Tibial artery (tissue), 4 donors: ENCODE results near the gene DAG1.
"Not testable (repeated sequence)": the region's sequence is repeated elsewhere in the genome, so short reads cannot be mapped to it uniquely, and the experiment has no call there.

Source experiments
- DNase-seq, 2 donors: peaks; one replicate each; pipeline ENCODE4 v3.0.0-alpha.2; 2019
- H3K27ac ChIP-seq, 2 donors: fragments of 200-600 bp; sonication (generic) in 1 of 2; 1 replicate in 1 of 2; 2 replicates in 1 of 2; pipeline ENCODE4 v1.5.1; 2018 to 2019; ENCODE audit warnings: mild to moderate bottlenecking in 1 of 2
- H3K27me3 ChIP-seq, 2 donors: fragments of 200-600 bp; sonication (generic) in 1 of 2; one replicate each; pipeline versions ENCODE4 v1.5.1 to v1.6.0; 2016 to 2019
- H3K36me3 ChIP-seq, 3 donors: fragments of 200-600 bp; sonication (generic) in 2 of 3; one replicate each; pipeline ENCODE4 v1.5.1; 2016 to 2019; ENCODE audit warnings: mild to moderate bottlenecking in 2 of 3
- H3K4me1 ChIP-seq, 4 donors: fragments of 200-600 bp; sonication (generic) in 2 of 4; 1 replicate in 3 of 4; 2 replicates in 1 of 4; pipeline ENCODE4 v1.5.1; 2016 to 2019
- H3K4me3 ChIP-seq, 2 donors: fragments of 200-600 bp; sonication (generic) in 1 of 2; 1 replicate in 1 of 2; 2 replicates in 1 of 2; pipeline ENCODE4 v1.5.1; 2018 to 2019; ENCODE audit warnings: mild to moderate bottlenecking in 2 of 2
- H3K9me3 ChIP-seq, 3 donors: fragments of 200-600 bp; sonication (generic) in 1 of 3; one replicate each; pipeline ENCODE4 v1.5.1; 2016 to 2019
- intact Hi-C: fragments of 100-400 bp; cut with DNase I; formaldehyde crosslinking; loops from one replicate; pipeline ENCODE4 v1.15.0; 2023; ENCODE audit warnings: low total_unique reads
- TF ChIP-seq, protein P1 (sequence below), 2 experiments: fragments of 200-600 bp in 1 of 2; fragments of 450-650 bp in 1 of 2; IDR thresholded peaks; one replicate each; pipeline ENCODE4 v1.5.1; 2017 to 2019; ENCODE audit warnings: antibody characterized with exemption in 2 of 2, mild to moderate bottlenecking in 1 of 2, moderate library complexity in 1 of 2

DAG1 gene

DNA sequence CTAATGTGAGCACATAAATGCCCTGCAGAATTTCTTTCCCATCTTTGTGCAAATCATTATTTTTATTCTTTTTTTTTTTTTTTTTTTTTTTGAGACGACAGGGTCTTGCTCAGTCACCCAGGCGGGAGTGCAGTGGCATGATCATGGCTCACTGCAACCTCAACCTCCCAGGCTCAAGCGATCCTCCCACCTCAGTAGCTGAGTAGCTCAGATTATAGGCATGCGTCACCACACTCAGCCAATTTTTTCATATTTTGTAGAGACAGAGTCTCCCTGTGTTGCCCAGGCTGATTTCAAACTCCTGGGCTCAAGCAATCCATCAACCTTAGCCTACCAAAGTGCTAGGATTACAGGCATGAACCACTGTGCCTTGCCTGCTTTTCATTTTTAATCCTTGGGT, 22.9 kb downstream of the DAG1 start:
- no peaks in the 10 kb centered on the region for H3K9me3 ChIP-seq
- intact Hi-C loops: no loop called here
- peak overlapping the region; percentile 51 to 63 for H3K27ac ChIP-seq
- TF ChIP-seq, protein P1, sequence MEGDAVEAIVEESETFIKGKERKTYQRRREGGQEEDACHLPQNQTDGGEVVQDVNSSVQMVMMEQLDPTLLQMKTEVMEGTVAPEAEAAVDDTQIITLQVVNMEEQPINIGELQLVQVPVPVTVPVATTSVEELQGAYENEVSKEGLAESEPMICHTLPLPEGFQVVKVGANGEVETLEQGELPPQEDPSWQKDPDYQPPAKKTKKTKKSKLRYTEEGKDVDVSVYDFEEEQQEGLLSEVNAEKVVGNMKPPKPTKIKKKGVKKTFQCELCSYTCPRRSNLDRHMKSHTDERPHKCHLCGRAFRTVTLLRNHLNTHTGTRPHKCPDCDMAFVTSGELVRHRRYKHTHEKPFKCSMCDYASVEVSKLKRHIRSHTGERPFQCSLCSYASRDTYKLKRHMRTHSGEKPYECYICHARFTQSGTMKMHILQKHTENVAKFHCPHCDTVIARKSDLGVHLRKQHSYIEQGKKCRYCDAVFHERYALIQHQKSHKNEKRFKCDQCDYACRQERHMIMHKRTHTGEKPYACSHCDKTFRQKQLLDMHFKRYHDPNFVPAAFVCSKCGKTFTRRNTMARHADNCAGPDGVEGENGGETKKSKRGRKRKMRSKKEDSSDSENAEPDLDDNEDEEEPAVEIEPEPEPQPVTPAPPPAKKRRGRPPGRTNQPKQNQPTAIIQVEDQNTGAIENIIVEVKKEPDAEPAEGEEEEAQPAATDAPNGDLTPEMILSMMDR (IDR thresholded peaks at IDR 0.05): no peak
- no peak overlapping the region for H3K4me3 ChIP-seq
- H3K4me1 ChIP-seq: peaks cover 0 to 94% (median 35%) of the 10 kb centered on the region in 4 donors
- peaks cover 0 to 5% (median 0%) of the 10 kb centered on the region in 3 donors for H3K36me3 ChIP-seq
- DNase-seq: no peak
- no peaks in the 10 kb centered on the region for H3K27me3 ChIP-seq

DNA sequence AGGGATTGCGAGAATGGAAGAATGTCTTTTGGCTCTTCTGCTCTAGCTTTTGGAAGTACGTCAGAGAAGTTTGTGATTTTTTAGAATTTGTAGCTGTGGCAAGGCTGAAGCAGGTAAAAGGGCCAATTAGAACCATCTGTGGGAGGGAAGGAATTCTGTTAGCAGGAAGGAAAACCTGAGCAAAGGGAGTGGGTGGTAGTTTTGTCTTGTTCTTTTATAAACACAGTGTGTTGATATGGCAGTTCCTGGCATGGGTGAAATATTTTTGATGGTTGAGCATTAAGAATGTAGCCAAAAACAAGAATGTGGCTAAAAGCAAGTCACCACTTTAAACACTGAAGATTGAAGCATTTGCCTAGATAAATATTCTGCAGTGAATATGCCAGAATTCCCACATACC, 23.8 kb downstream of the DAG1 start:
- no peaks in the 10 kb centered on the region for H3K27me3 ChIP-seq
- H3K9me3 ChIP-seq: no peaks in the 10 kb centered on the region
- peaks cover 0 to 5% (median 0%) of the 10 kb centered on the region in 3 donors for H3K36me3 ChIP-seq
- H3K27ac ChIP-seq: peak overlapping the region; percentile 51 to 63
- H3K4me1 ChIP-seq: peaks cover 0 to 94% (median 36%) of the 10 kb centered on the region in 4 donors
- TF ChIP-seq, protein P1 (IDR thresholded peaks at IDR 0.05): no peak
- no peak for DNase-seq
- intact Hi-C loops: no loop called here
- no peak overlapping the region for H3K4me3 ChIP-seq

DNA sequence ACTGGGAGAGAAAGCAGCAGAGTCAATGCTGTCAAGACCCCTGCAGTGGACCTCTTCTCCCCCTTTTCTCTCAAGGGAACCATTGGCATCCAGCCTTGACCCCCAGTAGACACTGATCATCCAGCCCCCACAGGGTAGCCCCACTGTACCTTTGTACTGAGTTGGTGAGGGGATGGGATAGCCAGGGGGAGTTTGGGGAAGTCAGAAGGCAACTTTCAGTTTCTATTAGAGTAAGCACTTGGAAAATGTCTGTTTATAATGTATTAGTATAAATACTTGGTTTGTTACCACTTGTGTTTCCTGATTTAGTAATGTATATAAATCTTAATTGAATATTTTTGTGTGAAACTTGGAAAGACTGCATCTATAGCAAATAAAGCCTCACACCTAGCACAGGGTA, 25.0 kb downstream of the DAG1 start:
- DNase-seq: no peak
- Histone ChIP-seq H3K27me3 (no peaks in the 10 kb centered on the region), H3K4me3 (no peak overlapping the region), H3K4me1 (peaks cover 0 to 92% (median 29%) of the 10 kb centered on the region in 4 donors), H3K9me3 (no peaks in the 10 kb centered on the region), H3K36me3 (no peaks in the 10 kb centered on the region), H3K27ac (peak overlapping the region; percentile 51 to 63)
- intact Hi-C loops: no loop called here
- TF ChIP-seq, protein P1 (IDR thresholded peaks at IDR 0.05): no peak

DNA sequence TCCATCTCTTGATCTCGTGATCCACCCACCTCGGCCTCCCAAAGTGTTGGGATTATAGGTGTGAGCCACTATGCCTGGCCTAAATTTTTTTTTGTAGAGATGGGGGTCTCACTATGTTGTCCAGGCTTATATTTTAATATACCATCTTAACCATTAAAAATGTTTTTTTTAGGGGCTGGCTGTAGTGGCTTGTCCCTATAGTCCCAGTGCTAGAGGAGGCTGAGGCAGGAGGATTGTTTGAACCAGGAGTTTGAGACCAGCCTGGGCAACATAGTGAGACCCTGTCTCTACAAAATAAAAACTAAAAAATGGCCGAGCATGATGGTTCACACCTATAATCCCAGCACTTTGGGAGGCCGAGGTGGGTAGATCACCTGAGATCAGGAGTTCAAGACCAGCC, 26.8 kb downstream of the DAG1 start:
- Histone ChIP-seq H3K4me1 (peaks cover 0 to 92% (median 43%) of the 10 kb centered on the region in 4 donors), H3K27ac (peak overlapping the region in 1 of 2 donors; percentile 13)
- intact Hi-C loops: not testable (repeated sequence)

DNA sequence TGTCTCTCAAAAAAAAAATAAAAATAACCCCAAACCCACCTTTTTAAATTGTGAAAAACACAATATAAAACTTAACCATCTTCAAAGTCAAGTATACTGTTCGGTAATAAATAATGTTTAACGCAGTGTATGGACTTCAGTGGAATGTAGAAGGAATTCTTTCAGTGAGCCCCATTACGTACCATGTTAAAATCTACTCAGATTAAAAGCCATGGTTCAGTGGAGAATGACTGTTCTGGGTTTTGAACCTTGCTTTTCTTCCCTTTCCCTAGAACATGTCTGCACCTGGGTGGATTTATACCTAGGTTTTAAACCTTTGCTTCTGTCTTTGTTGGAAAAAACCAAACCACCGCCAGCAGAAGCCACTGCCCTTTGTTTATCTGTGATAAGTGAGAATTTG, 27.5 kb downstream of the DAG1 start:
- no peaks in the 10 kb centered on the region for H3K9me3 ChIP-seq
- TF ChIP-seq, protein P1 (IDR thresholded peaks at IDR 0.05): no peak
- DNase-seq: no peak
- peak overlapping the region; percentile 5 to 34 for H3K27ac ChIP-seq
- H3K4me1 ChIP-seq: peaks cover 0 to 86% (median 42%) of the 10 kb centered on the region in 4 donors
- H3K27me3 ChIP-seq: no peaks in the 10 kb centered on the region
- intact Hi-C loops: no loop called here
- H3K36me3 ChIP-seq: no peaks in the 10 kb centered on the region
- H3K4me3 ChIP-seq: no peak overlapping the region

More for the DNA sequence above, 26.8 kb downstream of the DAG1 start:
- not testable (repeated sequence) for H3K27me3 ChIP-seq, H3K36me3 ChIP-seq, H3K4me3 ChIP-seq, H3K9me3 ChIP-seq, DNase-seq

DNA sequence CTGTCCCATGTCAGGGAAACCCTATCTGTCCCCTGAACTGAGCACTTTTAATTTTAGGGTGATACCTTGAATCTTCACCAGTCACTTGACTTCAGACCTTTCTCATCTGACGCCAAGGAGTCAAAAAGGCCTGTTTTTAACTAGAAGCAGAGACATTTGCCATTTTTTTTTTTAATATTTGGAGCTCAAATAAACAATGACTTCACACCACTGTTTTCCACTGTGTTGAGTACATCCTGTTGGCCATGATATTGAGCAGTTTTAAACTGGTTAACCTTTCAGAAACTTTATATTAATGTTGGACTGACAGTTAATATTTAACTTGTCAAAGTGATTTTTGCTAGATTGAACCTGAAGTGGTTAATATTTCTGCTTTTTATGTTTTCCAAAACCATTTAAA, 28.2 kb downstream of the DAG1 start:
- no peak for DNase-seq
- Histone ChIP-seq H3K27ac (peak overlapping the region; percentile 5 to 34), H3K9me3 (no peaks in the 10 kb centered on the region), H3K4me3 (no peak overlapping the region), H3K36me3 (peaks cover 0 to 4% (median 0%) of the 10 kb centered on the region in 3 donors), H3K4me1 (peaks cover 0 to 80% (median 40%) of the 10 kb centered on the region in 4 donors), H3K27me3 (no peaks in the 10 kb centered on the region)
- TF ChIP-seq, protein P1 (IDR thresholded peaks at IDR 0.05): no peak
- intact Hi-C loops: no loop called here
